ENCODE measurements around the gene SLC35F2.
"Not testable (repeated sequence)": the region's sequence is repeated elsewhere in the genome, so short reads cannot be mapped to it uniquely, and the experiment has no call there.

The SLC35F2 gene

GRCh38 chr11:107882095-107882820, 23.7 kb upstream of the SLC35F2 start:
- Histone ChIP-seq H4K8ac (ENCODE audit: low read depth, low read length) (no peak overlapping the region), H2BK12ac (ENCODE audit: low read length) (no peak overlapping the region), H3K4ac (ENCODE audit: low read length) (no peak overlapping the region), H2BK5ac (ENCODE audit: low read length) (no peak overlapping the region), H3K9me3 (replicated peaks in 1 of 2; ENCODE audit: control insufficient read depth in 2 of 2, insufficient read depth in 1 of 2, low read depth in 1 of 2, low read length in 2 of 2) (no peaks in the 10 kb centered on the region), H3K36me3 (replicated peaks in 1 of 2; ENCODE audit: control insufficient read depth in 2 of 2, insufficient read depth in 2 of 2, low read length in 2 of 2) (no peaks in the 10 kb centered on the region), H3K79me1 (ENCODE audit: low read depth, low read length) (no peaks in the 10 kb centered on the region), H2BK15ac (ENCODE audit: low read length) (no peak overlapping the region), H3K23ac (ENCODE audit: low read depth, low read length, poor library complexity) (no peak overlapping the region), H3K9ac (ENCODE audit: low read depth, low read length, poor library complexity) (no peak overlapping the region), H3K4me2 (ENCODE audit: insufficient read depth, low read length, poor library complexity, severe bottlenecking) (no peak overlapping the region), H3K18ac (ENCODE audit: low read length) (no peak overlapping the region), H2AFZ (ENCODE audit: low read length) (no peak overlapping the region), H3K27me3 (ENCODE audit: control insufficient read depth in 3 of 3, insufficient read depth in 3 of 3, low read depth in 1 of 3, low read length in 3 of 3) (no peaks in the 10 kb centered on the region), H3K4me3 (ENCODE audit: low read length in 2 of 2) (no peak overlapping the region), H3K14ac (ENCODE audit: low read length) (no peak overlapping the region), H3K4me1 (ENCODE audit: control insufficient read depth in 2 of 2, insufficient read depth in 1 of 2, low read depth in 1 of 2, low read length in 2 of 2) (no peaks in the 10 kb centered on the region), H2BK120ac (ENCODE audit: low read depth, low read length) (no peak overlapping the region), H4K91ac (ENCODE audit: low read depth, low read length, poor library complexity) (no peak overlapping the region), H3K27ac (replicated peaks; ENCODE audit: low read length) (no peak overlapping the region), H2AK5ac (ENCODE audit: low read depth, low read length) (no peak overlapping the region)
- no CpG with 5 or more reads among the region's 3 CpGs for WGBS, 2 donors (ENCODE audit: extremely low coverage in 2 of 2, insufficient read length in 2 of 2, insufficient replicate concordance in 1 of 2)
- DNase-seq (ENCODE audit: low spot score) = no peak

- H3K36me3 ChIP-seq (replicated peaks in 1 of 2; ENCODE audit: control insufficient read depth in 2 of 2, insufficient read depth in 2 of 2, low read length in 2 of 2); H3K79me1 ChIP-seq (ENCODE audit: low read depth, low read length); H4K8ac ChIP-seq (ENCODE audit: low read depth, low read length); H2BK120ac ChIP-seq (ENCODE audit: low read depth, low read length); H3K4ac ChIP-seq (ENCODE audit: low read length); H3K9ac ChIP-seq (ENCODE audit: low read depth, low read length, poor library complexity); H2BK5ac ChIP-seq (ENCODE audit: low read length); DNase-seq (ENCODE audit: low spot score); H3K18ac ChIP-seq (ENCODE audit: low read length); H3K27me3 ChIP-seq (ENCODE audit: control insufficient read depth in 3 of 3, insufficient read depth in 3 of 3, low read depth in 1 of 3, low read length in 3 of 3); H4K91ac ChIP-seq (ENCODE audit: low read depth, low read length, poor library complexity); H3K9me3 ChIP-seq (replicated peaks in 1 of 2; ENCODE audit: control insufficient read depth in 2 of 2, insufficient read depth in 1 of 2, low read depth in 1 of 2, low read length in 2 of 2); H3K4me1 ChIP-seq (ENCODE audit: control insufficient read depth in 2 of 2, insufficient read depth in 1 of 2, low read depth in 1 of 2, low read length in 2 of 2); H2AK5ac ChIP-seq (ENCODE audit: low read depth, low read length); H3K4me3 ChIP-seq (ENCODE audit: low read length in 2 of 2); H3K27ac ChIP-seq (replicated peaks; ENCODE audit: low read length); H3K4me2 ChIP-seq (ENCODE audit: insufficient read depth, low read length, poor library complexity, severe bottlenecking); H2BK12ac ChIP-seq (ENCODE audit: low read length); H3K23ac ChIP-seq (ENCODE audit: low read depth, low read length, poor library complexity); H3K14ac ChIP-seq (ENCODE audit: low read length); H2AFZ ChIP-seq (ENCODE audit: low read length); H2BK15ac ChIP-seq (ENCODE audit: low read length): not testable (repeated sequence)
- WGBS, 2 donors (ENCODE audit: extremely low coverage in 2 of 2, insufficient read length in 2 of 2, insufficient replicate concordance in 1 of 2) = no CpG with 5 or more reads among the region's 9 CpGs
Observed at GRCh38 chr11:107881471-107881870, 22.9 kb upstream of the SLC35F2 start.

- H3K9ac ChIP-seq (ENCODE audit: low read depth, low read length, poor library complexity) = no peak overlapping the region
- no peaks in the 10 kb centered on the region for H3K27me3 ChIP-seq (ENCODE audit: control insufficient read depth in 3 of 3, insufficient read depth in 3 of 3, low read depth in 1 of 3, low read length in 3 of 3)
- no peak overlapping the region for H3K18ac ChIP-seq (ENCODE audit: low read length)
- no peak overlapping the region for H3K4me2 ChIP-seq (ENCODE audit: insufficient read depth, low read length, poor library complexity, severe bottlenecking)
- no peaks in the 10 kb centered on the region for H3K79me1 ChIP-seq (ENCODE audit: low read depth, low read length)
- H3K27ac ChIP-seq (replicated peaks; ENCODE audit: low read length) = no peak overlapping the region
- H4K91ac ChIP-seq (ENCODE audit: low read depth, low read length, poor library complexity) = no peak overlapping the region
- no peaks in the 10 kb centered on the region for H3K9me3 ChIP-seq (replicated peaks in 1 of 2; ENCODE audit: control insufficient read depth in 2 of 2, insufficient read depth in 1 of 2, low read depth in 1 of 2, low read length in 2 of 2)
- H3K14ac ChIP-seq (ENCODE audit: low read length) = no peak overlapping the region
- no peak overlapping the region for H2AFZ ChIP-seq (ENCODE audit: low read length)
- no peak overlapping the region for H3K4ac ChIP-seq (ENCODE audit: low read length)
- H3K4me3 ChIP-seq (ENCODE audit: low read length in 2 of 2) = no peak overlapping the region
- no peak for DNase-seq (ENCODE audit: low spot score)
- H3K23ac ChIP-seq (ENCODE audit: low read depth, low read length, poor library complexity) = no peak overlapping the region
- H2BK15ac ChIP-seq (ENCODE audit: low read length) = no peak overlapping the region
- no peaks in the 10 kb centered on the region for H3K4me1 ChIP-seq (ENCODE audit: control insufficient read depth in 2 of 2, insufficient read depth in 1 of 2, low read depth in 1 of 2, low read length in 2 of 2)
- H2AK5ac ChIP-seq (ENCODE audit: low read depth, low read length) = no peak overlapping the region
- no CpG with 5 or more reads among the region's 2 CpGs for WGBS, 2 donors (ENCODE audit: extremely low coverage in 2 of 2, insufficient read length in 2 of 2, insufficient replicate concordance in 1 of 2)
- H2BK5ac ChIP-seq (ENCODE audit: low read length) = no peak overlapping the region
- no peaks in the 10 kb centered on the region for H3K36me3 ChIP-seq (replicated peaks in 1 of 2; ENCODE audit: control insufficient read depth in 2 of 2, insufficient read depth in 2 of 2, low read length in 2 of 2)
- no peak overlapping the region for H2BK120ac ChIP-seq (ENCODE audit: low read depth, low read length)
- no peak overlapping the region for H2BK12ac ChIP-seq (ENCODE audit: low read length)
- H4K8ac ChIP-seq (ENCODE audit: low read depth, low read length) = no peak overlapping the region
Observed at GRCh38 chr11:107876141-107876540, 17.6 kb upstream of the SLC35F2 start.

- peaks cover 0 to 1% of the 10 kb centered on the region in 2 donors for H3K4me1 ChIP-seq (ENCODE audit: control insufficient read depth in 2 of 2, insufficient read depth in 1 of 2, low read depth in 1 of 2, low read length in 2 of 2)
- no peak overlapping the region for H2AK5ac ChIP-seq (ENCODE audit: low read depth, low read length)
- no CpG with 5 or more reads among the region's 4 CpGs for WGBS, 2 donors (ENCODE audit: extremely low coverage in 2 of 2, insufficient read length in 2 of 2, insufficient replicate concordance in 1 of 2)
- no peak overlapping the region for H3K23ac ChIP-seq (ENCODE audit: low read depth, low read length, poor library complexity)
- H3K27me3 ChIP-seq (ENCODE audit: control insufficient read depth in 3 of 3, insufficient read depth in 3 of 3, low read depth in 1 of 3, low read length in 3 of 3) = peaks cover 0 to 29% (median 0%) of the 10 kb centered on the region in 3 experiments
- H2BK5ac ChIP-seq (ENCODE audit: low read length) = no peak overlapping the region
- H3K79me1 ChIP-seq (ENCODE audit: low read depth, low read length) = no peaks in the 10 kb centered on the region
- no peak overlapping the region for H3K14ac ChIP-seq (ENCODE audit: low read length)
- H3K18ac ChIP-seq (ENCODE audit: low read length) = no peak overlapping the region
- H3K4me3 ChIP-seq (ENCODE audit: low read length in 2 of 2) = no peak overlapping the region
- H4K91ac ChIP-seq (ENCODE audit: low read depth, low read length, poor library complexity) = no peak overlapping the region
- no peak overlapping the region for H3K4me2 ChIP-seq (ENCODE audit: insufficient read depth, low read length, poor library complexity, severe bottlenecking)
- DNase-seq (ENCODE audit: low spot score) = no peak
- H2BK15ac ChIP-seq (ENCODE audit: low read length) = no peak overlapping the region
- H3K9ac ChIP-seq (ENCODE audit: low read depth, low read length, poor library complexity) = no peak overlapping the region
- H2BK12ac ChIP-seq (ENCODE audit: low read length) = no peak overlapping the region
- no peak overlapping the region for H2BK120ac ChIP-seq (ENCODE audit: low read depth, low read length)
- H2AFZ ChIP-seq (ENCODE audit: low read length) = no peak overlapping the region
- no peaks in the 10 kb centered on the region for H3K9me3 ChIP-seq (replicated peaks in 1 of 2; ENCODE audit: control insufficient read depth in 2 of 2, insufficient read depth in 1 of 2, low read depth in 1 of 2, low read length in 2 of 2)
- H3K36me3 ChIP-seq (replicated peaks in 1 of 2; ENCODE audit: control insufficient read depth in 2 of 2, insufficient read depth in 2 of 2, low read length in 2 of 2) = no peaks in the 10 kb centered on the region
- H3K4ac ChIP-seq (ENCODE audit: low read length) = no peak overlapping the region
- H3K27ac ChIP-seq (replicated peaks; ENCODE audit: low read length) = no peak overlapping the region
- H4K8ac ChIP-seq (ENCODE audit: low read depth, low read length) = no peak overlapping the region
Observed at GRCh38 chr11:107864591-107864990, 6.0 kb upstream of the SLC35F2 start.

All from neuronal stem cell (in vitro differentiated cells).